SHP77 treated with DMSO at 0.1 percent for 48 hours (cell line): Measurements from ENCODE around the gene RPN2.

Experiments
- DNase-seq: peaks from one replicate; lab custom pipeline; 2025; lab: John Stamatoyannopoulos, UW

RPN2 gene

DNA sequence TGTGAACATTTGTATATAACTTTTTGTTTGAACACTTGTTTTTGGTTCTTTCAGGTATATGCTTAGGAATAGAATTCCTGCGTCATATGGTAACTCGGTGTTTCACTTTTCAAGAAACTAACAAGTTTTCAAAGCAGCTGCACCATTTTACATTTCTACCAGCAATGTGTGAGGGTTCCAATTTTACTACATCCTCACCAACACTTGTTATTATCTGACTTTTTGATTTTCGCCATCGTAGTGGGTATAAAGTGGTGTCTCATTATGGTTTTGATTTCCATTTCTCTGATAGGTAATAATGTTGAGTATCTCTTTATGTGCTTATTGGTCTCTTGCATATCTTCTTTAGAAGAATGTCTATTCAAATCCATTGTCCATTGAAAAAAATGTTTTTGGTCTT, 39.8 kb downstream of the RPN2 start:
- no peak for DNase-seq

DNA sequence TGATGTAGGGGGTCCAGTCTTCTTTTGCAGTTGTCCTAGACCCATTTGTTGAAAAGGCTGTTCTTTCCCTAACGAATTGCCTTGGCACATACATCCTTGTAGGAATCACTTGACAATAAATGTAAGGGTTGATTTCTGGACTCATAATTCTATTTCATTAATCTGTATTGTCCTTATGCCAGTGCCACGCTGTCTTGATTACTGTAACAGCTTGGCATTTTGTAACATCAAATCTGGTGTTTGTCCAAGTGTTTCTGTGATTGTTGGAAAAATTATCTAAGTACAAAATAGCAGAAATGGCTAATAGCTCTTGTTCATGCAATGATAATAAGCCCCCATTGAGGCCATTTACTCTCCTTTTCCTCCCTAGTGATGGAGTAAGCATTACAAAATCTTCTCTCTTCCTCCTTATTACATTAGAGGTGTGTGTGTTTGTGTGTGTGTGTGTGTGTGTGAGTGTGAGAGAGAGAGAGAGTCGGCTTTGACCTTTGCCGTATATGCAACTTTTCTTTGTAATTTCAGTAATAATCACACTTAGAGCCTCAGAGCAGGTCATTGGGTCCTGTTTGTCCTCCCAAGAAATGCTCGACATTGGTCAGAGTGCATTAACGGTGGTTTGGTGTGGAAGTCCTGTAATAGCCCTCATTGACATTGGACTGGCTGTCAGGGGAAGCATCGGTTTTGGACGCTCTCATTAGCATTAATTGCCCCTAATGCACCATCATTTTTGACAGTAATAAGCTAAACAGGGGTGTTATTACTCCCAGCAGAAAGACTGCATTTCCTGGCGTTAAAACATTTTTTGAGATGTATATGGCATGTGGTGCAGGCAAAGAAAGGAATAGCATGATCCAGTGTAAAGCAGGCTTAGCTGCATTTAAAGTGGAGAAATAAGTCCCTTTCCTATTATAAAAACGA, 40.9 kb downstream of the RPN2 start:
- DNase-seq, result no peak

DNA sequence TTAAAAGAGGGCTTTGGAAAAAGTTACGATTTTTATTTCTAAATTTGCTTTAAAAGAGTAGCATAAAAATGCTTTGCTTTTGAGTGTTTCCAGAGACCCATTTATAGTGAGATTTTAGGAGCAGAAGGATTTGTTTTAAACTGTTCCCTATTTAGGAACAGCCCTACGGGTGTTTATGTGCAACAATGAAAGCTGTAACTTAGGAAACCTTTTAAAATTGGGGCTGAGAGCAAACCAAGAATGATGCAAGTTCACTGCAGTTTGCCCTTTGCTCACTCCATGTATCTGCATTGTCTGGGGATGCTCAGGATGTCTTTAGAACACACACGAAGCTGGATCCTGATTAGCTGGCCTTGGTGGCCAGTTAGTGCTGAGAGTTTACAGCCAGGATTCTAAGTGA, 41.6 kb downstream of the RPN2 start:
- no peak for DNase-seq

DNA sequence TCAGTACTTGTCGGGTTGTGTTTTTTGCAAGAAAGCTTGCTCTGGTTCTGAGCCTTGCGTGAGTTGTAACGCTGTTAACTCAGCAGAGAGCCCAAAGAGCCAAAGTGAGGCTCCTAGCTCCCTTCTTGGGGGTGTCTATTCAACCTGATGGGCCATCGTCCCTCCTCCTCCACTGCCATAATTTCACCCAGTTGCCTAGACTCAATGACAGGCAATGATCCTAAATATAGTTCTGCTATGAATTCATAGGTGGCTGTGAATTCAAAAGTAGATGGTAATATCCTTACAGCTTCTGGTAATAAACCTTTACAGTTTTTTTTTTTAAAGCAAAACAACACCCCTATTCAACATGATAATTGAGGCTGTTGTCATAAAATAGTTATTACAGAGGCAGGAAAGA, 43.0 kb downstream of the RPN2 start:
- no peak for DNase-seq

DNA sequence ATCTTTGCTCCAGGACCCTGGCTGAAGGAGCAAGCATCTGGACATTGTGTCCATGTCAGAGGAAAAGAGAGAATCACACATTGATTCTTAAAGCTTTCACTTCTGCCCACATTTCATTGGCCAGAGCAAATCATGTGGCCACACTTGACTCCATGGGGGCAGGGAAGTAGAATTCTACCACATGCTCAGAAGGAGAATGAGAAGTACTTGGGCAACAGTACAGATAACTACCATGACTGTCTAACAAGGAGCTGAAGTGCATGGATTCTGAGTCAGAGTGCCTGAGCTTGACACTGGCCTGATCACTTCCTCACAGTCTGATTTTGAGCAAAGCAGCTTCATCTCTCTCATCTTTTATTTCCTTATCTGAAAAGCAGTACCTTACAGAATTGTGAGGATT, 43.9 kb downstream of the RPN2 start:
- DNase-seq, result no peak

DNA sequence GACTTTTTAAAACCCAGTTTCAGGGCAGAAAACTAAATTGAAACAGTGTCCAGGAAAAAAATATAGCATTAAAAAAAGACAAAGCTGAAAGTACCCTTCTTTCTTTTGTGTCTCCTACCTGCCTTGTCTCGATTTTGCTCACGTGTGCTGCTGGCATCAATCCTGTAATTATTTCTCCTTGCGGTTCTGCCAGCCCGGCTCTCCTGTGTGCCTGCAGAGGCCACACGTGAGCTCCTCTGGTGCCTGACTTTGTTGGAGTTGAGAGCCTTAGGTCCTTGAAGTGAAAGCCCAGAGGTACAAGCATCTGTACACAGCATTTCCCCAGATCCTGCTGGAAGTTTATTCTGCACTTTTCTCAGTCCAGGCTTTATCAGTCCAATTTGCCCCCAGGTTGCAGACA, 46.0 kb downstream of the RPN2 start:
- no peak for DNase-seq

DNA sequence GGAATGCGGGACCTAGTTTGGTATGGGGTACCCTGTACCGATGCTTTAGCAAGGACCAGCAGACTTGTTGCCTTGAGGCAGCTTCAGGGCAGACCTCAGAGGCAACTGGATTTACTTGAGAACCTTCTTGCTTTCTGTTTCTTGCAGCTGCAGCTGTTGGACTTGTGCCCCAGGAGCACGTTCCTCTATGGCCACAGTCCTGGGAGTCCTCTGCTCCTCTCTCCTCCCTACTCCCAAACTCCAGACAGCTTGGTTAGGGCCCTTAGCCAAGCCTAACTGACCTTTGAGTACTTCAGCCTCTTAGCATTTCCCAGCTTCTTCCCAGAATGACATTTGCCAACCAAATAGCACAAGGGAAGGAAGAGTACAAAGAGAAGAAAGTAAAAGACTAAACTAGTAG, 47.8 kb downstream of the RPN2 start:
- no peak for DNase-seq

DNA sequence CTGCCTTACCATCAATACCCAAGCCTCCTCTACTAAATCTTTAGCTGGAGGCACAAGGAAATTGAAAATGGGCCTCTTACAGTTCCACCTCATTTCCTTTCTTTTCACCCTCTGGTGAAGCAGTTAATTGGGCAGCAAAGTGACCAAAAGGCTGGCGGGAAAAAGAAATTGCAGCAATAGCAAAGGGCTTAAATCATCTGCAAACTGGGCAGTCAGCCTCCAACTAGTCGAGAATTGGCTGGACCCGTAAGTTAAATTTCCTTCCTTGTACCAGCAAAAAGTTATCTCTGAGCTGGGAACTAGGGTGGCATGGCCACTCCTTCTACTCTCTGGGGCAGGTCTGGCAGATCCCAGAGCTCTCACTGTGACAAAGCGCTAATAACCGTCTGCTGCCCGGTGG, 49.0 kb downstream of the RPN2 start:
- no peak for DNase-seq

- no peak for DNase-seq
Observed at GRCh38 chr20:37228656-37229055, 49.5 kb downstream of the RPN2 start.

- DNase-seq, result no peak
Observed at GRCh38 chr20:37229357-37229756, 50.2 kb downstream of the RPN2 start.

DNA sequence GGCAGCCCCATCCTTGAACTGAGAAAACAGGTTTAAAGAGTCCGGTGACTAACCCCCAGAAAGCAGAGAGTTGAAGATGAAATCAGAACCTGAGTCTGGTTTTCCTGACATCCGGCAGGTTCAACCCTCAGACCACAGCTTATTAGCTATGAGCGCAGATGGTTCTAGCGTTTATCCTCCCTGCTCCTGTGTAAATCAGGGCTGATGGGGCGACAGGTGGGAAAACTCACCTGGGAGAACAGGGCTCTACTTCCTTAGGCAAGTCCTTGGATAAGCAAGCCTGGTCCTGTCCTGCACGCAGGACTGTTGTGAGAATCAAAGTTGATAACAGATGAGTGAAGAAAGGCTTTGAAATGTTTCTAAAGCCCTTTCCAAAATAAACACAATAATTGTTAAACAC, 51.1 kb downstream of the RPN2 start:
- DNase-seq, result no peak

GRCh38 chr20:37231947-37232630, 53.0 kb downstream of the RPN2 start:
- DNase-seq, result no peak

DNA sequence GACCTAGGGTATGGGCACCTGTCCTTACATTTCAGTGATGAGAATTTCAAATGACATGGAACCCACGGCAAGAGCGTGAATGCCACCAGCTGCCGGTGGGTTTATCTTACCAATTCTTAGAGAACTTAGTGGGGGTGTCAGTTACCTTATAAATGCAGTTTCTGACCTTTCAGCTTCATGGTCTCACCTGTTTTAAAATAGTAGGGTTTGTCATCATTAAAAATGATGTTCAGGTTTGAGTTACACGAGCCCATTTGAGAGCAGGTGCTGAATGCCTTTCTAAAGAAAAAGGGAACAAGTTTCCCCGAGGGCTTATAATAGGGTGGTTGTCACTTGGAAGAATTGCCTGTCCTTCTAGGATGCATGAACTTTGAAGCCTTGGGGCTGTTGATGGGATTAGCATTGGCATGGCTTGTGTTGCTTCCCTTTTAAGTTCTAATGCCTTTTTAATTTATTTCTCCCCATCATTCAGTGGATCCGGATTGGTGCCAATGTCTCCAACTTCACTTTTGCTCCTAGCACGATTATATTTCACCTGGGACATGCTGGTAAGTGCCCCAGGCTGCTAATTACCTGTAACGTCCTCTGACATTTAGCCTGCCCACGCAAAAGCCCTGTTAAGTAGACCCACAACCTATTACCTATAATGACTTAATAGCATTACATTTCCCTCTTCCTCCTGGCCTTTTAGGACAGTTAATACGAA, 54.6 kb downstream of the RPN2 start:
- no peak for DNase-seq

DNA sequence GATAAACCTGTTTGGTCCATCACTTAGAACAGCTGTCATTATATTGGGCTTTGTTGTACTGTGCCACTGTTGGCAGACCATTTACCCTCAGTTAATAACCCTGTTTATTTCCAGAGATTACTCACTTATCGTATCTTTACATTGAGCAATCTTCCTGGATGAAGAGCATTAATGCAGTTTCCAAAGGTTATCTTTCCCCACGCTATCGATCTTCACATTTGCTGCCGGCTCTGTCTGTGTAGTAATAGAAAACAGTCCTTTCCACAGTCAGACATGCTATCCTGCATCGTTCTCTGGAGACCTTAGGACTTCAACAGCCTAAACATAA, 55.1 kb downstream of the RPN2 start:
- DNase-seq, result no peak

DNA sequence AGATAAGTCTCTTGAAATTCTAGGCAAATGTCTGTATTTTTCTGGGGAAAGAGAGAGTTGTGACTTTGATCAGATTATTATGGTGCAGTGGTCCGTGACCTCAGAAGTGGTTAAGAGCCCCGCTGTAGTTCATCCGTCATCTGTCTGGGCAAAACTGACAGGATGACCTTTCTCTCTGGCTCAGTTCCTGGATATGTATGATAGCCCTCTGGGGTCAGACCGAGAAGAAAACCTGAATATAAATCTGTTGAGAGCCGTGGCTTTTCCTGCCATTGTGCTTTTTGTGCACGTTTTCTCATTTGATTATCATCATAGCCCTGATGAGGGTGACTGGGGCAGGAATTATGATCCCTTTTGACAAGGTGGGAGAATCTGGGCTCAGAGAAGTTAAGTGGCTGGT, 55.9 kb downstream of the RPN2 start:
- no peak for DNase-seq

GRCh38 chr20:37236462-37236861, 57.3 kb downstream of the RPN2 start:
- DNase-seq, result no peak

DNA sequence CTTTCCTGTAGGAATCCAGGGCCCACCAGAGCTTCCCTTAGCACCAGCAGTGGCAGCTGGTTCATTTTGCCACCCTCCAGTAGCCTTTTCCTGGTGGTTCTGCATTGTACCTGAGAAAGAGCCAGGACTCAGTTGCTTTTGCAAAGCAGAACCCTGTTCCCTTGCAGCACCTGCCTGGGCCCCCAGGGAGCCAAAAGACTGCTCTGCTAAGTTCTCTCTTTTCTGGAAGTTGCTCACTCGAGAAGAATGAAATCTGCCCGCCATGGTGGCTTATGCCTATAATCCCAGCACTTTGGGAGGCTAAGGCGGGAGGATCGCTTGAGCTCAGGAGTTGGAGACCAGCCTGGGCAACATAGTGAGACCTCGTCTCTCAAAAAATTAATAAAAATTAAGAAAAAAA, 58.5 kb downstream of the RPN2 start:
- no peak for DNase-seq

DNA sequence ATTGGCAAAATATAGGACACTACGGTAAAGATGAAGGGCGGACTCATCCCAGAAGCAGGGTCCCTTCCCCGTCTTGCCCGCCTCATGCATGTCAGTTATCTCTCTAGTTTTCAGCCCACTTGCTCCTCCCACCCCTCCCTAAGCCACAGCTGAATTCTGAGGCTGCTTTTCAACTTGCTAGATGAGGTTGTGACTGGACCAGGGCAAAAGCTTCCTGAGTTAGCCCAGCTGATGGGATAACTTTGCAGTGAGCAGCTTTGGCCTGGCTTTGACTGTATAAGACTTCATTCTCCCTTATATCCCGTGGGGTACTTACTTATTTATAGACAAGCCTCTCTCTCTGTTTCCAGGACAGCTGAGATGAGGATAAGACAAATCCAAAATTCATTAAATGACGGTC, 59.3 kb downstream of the RPN2 start:
- no peak for DNase-seq

- no peak for DNase-seq
Observed at GRCh38 chr20:37238935-37239451, 59.9 kb downstream of the RPN2 start.

DNA sequence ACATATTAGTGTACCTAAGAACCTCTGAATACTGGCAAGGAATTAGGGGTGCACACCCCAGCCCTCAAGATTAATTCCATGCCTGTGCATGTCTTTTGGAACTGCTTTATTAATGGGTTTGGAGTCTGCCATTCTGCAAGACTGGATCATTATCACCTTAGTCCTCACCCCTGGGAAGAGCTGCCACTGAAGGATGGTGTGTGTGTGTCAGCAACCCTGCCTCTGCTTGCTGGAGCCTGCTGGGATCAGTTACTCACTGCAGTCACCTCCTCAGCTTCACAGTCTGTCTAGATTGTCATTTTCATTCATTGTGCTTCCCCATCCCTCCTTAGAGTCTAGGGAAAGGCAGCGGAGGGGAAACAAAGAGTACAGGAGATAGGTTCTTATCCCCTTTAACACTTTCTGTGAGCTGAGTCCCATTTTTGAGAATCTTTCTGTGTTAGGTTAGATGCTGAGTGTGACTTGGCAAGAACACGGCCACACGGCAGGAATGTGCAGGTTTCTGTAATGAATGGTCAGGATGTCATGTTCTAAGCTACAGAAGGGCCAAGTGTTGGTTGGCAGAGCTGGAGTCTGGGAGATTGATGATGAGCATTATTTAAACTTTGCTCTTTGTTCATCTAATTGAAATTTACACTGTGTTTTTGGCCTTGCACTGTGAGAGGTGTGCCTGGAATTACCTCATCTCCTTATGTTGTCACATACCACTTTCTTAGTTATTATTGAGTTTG, 61.4 kb downstream of the RPN2 start:
- DNase-seq, result no peak

- no peak for DNase-seq
Observed at GRCh38 chr20:37242503-37242902, 63.4 kb downstream of the RPN2 start.
